SK-N-MC (cell line): ENCODE results near the gene SVOP.

Source experiments
- EZH2 ChIP-seq: fragments of 200-600 bp; sonication (generic); IDR thresholded peaks from one replicate; pipeline ENCODE4 v1.6.1; 2017; ENCODE audit warnings: antibody characterized with exemption
- POLR2AphosphoS5 ChIP-seq: IDR thresholded peaks from 2 replicates; pipeline ENCODE4 v1.6.1; 2012; ENCODE audit warnings: mild to moderate bottlenecking, low read depth, low read length, borderline replicate concordance

DNA sequence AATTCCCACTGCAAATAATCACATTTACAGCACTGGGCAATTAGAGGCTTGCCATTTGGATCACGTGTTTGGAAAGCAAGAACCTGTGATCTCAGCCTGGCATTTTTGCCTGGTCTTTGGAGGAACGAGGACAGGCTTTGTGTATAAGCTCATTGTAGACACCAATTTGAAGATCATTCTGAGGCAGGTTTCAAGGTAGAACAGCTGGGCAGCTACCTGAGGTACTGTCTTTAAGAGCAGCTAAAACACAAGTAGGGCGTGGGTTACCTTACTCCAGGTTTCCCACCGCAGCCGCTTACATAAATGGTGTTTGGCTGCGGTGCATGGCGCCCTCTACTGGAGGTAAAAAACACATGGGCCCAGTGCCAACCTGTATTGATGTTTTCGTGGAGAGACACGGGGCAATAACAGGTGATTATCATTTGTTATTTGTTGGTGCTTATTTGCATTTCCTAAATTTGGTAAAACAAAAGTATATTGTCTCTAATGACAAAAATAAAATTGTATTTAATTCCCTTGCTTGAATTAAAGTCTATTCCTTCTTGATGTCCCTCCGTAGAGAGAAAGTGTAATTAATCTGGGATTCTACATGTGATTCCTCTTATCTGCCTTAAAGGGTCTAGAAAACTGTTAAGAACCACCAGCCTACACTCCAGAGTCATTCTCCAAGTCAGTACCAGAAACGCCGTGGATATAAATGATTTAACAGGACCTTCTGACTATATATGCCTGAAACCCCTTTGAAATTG lies 69.7 kb downstream of the SVOP start:
- no peak for TF ChIP-seq EZH2
- no peak for TF ChIP-seq POLR2AphosphoS5
